WTC11 (cell line): ENCODE data around the gene SNX25.

ENCODE experiments used
- CTCF ChIP-seq: fragments of 200-600 bp; IDR thresholded peaks from 2 replicates; pipeline ENCODE4 v1.8.0; 2022; ENCODE audit warnings: antibody characterized with exemption
- E2F4 ChIP-seq: sonication (generic); formaldehyde crosslinking; IDR thresholded peaks from 2 replicates; pipeline ENCODE4 v1.8.1; 2022; ENCODE audit warnings: low read depth, mild to moderate bottlenecking, moderate library complexity, missing genetic modification reagents, borderline replicate concordance
- IRF2 ChIP-seq: sonication (generic); formaldehyde crosslinking; IDR thresholded peaks from 2 replicates; pipeline ENCODE4 v1.8.0; 2022; ENCODE audit warnings: low read depth, missing genetic modification reagents, borderline replicate concordance
- MAX ChIP-seq: sonication (generic); formaldehyde crosslinking; IDR thresholded peaks from 2 replicates; pipeline ENCODE4 v1.8.0; 2022; ENCODE audit warnings: mild to moderate bottlenecking, missing genetic modification reagents
- NR1H2 ChIP-seq: sonication (generic); formaldehyde crosslinking; IDR thresholded peaks from 2 replicates; pipeline ENCODE4 v1.9.0; 2021; ENCODE audit warnings: mild to moderate bottlenecking, moderate library complexity, missing genetic modification reagents
- NR2C2 ChIP-seq: sonication (generic); formaldehyde crosslinking; IDR thresholded peaks from 2 replicates; pipeline ENCODE4 v1.8.0; 2022; ENCODE audit warnings: mild to moderate bottlenecking, missing genetic modification reagents
- SMAD3 ChIP-seq: sonication (generic); formaldehyde crosslinking; IDR thresholded peaks from 2 replicates; pipeline ENCODE4 v1.8.0; 2022; ENCODE audit warnings: missing genetic modification reagents, mild to moderate bottlenecking, borderline replicate concordance
- TCF7 ChIP-seq: sonication (generic); formaldehyde crosslinking; IDR thresholded peaks from 2 replicates; pipeline ENCODE4 v1.8.0; 2022; ENCODE audit warnings: mild to moderate bottlenecking, low read depth, missing genetic modification reagents, moderate library complexity
- USF1 ChIP-seq: sonication (generic); formaldehyde crosslinking; IDR thresholded peaks from 2 replicates; pipeline ENCODE4 v1.8.0; 2022; ENCODE audit warnings: mild to moderate bottlenecking, missing genetic modification reagents
- ZNF232 ChIP-seq: sonication (generic); formaldehyde crosslinking; IDR thresholded peaks from 2 replicates; pipeline ENCODE4 v1.8.0; 2022; ENCODE audit warnings: mild to moderate bottlenecking, missing genetic modification reagents
- TF ChIP-seq, protein P1 (sequence below): sonication (generic); formaldehyde crosslinking; IDR thresholded peaks from 2 replicates; pipeline ENCODE4 v1.8.0; 2022; ENCODE audit warnings: missing genetic modification reagents
- TF ChIP-seq, protein P2 (sequence below): fragments of 250-450 bp; sonication (Bioruptor Pico); IDR thresholded peaks from 2 replicates; pipeline ENCODE4 v1.9.0; 2021; ENCODE audit warnings: moderate library complexity, mild to moderate bottlenecking, inconsistent platforms, borderline replicate concordance

DNA sequence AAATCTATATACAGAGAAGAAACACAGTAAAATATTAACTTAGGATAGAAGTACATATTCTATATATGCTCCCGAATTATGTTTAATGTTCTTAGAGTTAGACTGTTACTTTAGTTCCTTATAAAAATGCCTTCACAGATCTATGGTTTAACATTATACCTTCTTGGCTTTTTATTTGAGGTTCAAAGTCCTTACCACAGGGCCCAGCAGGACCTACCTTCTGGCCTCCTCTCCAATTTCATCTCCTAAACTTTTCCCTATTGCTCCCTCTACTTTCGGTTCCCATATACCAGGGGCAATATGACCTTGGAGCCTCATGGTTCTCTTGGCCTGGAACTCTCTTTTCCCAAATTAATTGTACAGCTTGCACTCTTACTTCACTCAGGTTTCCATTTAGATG is 199.0 kb downstream of the SNX25 start:
- TF ChIP-seq E2F4 (CRISPR knock-in tag) (no peak), CTCF (no peak), SMAD3 (CRISPR knock-in tag) (no peak), TCF7 (CRISPR knock-in tag) (no peak), MAX (no peak), IRF2 (CRISPR knock-in tag) (no peak), NR2C2 (CRISPR knock-in tag) (no peak), ZNF232 (no peak), USF1 (CRISPR knock-in tag) (no peak), NR1H2 (no peak)
- TF ChIP-seq, protein P1, sequence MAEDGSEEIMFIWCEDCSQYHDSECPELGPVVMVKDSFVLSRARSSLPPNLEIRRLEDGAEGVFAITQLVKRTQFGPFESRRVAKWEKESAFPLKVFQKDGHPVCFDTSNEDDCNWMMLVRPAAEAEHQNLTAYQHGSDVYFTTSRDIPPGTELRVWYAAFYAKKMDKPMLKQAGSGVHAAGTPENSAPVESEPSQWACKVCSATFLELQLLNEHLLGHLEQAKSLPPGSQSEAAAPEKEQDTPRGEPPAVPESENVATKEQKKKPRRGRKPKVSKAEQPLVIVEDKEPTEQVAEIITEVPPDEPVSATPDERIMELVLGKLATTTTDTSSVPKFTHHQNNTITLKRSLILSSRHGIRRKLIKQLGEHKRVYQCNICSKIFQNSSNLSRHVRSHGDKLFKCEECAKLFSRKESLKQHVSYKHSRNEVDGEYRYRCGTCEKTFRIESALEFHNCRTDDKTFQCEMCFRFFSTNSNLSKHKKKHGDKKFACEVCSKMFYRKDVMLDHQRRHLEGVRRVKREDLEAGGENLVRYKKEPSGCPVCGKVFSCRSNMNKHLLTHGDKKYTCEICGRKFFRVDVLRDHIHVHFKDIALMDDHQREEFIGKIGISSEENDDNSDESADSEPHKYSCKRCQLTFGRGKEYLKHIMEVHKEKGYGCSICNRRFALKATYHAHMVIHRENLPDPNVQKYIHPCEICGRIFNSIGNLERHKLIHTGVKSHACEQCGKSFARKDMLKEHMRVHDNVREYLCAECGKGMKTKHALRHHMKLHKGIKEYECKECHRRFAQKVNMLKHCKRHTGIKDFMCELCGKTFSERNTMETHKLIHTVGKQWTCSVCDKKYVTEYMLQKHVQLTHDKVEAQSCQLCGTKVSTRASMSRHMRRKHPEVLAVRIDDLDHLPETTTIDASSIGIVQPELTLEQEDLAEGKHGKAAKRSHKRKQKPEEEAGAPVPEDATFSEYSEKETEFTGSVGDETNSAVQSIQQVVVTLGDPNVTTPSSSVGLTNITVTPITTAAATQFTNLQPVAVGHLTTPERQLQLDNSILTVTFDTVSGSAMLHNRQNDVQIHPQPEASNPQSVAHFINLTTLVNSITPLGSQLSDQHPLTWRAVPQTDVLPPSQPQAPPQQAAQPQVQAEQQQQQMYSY (CRISPR knock-in tag) = no peak
- TF ChIP-seq, protein P2, sequence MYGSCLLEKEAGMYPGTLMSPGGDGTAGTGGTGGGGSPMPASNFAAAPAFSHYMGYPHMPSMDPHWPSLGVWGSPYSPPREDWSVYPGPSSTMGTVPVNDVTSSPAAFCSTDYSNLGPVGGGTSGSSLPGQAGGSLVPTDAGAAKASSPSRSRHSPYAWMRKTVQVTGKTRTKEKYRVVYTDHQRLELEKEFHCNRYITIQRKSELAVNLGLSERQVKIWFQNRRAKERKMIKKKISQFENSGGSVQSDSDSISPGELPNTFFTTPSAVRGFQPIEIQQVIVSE (CRISPR knock-in tag) = no peak
